GF-D8 (cell line): ENCODE results near the gene OTP.

ENCODE experiments used
- DNase-seq: peaks from one replicate; lab custom pipeline; 2025; lab: John Stamatoyannopoulos, UW

OTP gene

DNA sequence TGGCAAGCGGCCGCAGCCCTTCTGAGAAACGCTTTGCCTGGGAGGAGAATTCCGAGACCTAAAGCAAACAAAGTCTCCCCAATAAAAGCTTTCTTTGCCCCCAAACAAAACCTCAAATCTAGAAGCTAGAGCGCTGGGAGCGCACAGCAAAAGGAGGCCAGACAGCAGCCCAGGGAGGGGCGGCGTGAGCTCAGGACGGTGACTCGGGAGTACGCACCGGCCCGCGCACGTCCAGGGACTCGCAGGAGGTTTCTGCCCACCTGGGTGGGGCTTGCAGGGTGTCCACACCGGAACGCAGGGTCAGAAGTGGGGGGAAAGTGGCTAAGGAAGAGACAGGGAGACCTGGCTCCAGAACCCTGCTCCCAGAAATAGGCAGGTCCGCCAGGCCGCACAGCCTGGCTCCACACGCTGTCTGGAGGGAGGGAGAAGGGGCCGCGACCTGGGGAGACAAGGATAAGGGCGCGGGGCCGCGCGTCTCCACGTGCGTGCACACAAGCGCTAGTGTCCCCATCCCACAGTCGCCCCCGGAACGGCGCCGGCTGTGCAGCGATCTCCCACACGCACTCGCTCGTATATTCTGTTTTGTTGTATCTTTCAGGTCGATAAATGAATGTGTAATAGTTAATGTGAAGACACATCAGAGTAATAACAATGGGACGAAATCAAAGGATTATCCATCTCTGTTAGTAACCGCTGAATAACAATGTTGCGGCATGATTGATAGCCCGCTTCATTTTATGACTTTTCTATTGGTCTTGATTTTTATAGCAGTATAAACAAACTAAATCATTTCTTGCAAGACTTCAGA, 2.3 kb upstream of the OTP start:
- DNase-seq: no peak

DNA sequence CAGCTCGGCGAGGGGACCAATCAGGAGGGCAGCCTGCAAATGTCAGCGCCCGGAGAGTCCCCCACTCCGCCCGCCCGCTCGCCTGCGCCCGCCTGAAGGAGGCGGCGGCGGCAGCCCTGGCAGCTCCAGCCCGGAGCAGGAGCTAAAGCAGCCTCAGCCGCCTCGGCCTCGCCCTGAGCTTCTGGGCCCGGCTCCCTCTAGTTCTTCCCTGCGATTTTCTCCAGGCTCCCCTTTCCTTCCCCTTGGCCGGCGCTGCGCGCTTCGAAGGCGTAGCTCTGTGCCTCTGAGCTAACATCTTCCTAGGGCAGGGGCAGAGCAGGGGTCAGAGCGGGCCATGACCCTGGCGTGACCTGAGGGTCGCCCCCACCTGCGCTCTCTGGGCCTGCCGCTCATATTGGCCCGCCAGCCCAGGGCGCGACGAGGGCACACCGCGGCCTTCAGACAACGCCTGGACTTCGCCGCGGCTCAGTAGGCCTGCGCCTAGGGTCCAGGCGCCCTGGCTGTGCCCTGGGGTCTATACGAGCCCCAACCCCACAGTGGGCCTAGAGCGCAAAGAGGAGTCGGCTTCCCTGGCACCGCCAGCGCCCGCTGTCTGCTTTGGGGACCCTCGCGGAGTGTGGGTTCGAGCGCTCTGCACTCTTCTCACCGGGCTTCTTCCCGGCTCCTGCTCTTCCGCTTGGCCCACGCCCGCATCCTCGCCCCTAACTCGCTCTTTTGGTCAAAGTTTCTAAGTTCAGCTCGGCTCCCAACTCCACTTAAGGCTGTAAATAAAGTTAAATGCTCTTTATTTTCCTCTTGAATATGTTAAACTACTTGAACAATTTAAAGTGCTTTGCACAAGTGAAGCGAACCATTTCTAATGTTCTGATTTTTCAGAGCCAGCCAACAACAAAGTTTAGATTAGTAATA, 504 bp upstream of the OTP start:
- DNase-seq: no peak

DNA sequence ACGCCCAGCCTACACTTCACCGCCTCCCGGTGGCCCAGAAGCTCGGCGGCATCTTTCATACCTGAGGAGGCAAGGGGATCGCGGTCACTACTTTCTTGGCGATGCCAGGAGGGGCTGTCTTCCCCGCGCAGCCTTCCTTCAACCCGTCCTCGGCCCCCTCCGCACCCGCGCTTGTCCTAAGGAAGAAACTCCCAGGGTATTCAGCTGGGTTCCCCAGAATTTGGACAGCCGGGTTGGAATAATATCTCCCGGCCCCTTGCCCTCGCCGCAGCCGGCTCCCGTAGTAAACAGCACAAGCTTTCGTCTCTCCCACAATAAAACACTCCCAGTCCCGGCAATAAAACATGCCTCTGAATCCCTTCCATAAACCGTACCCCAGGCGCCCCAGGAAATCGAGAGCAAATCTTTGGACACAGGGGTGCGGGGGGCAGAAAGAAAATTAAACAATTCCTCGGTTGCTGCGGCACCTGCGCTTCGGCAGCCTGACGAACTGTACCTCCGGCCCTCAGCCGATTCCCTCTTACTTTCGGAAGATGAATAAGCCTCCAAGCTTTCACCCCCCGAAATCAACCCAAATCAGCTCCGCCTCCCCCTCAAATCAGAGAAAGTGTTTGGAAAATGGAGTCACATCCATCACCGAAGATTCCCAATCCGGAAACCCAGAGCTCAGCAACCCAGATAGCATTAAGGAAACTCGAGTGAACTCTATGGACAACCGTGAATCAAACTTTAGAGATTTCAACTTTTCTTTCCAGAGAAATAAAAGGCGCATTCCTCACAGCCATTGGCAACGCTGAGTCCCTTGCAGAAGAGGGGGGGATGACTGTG, 1.1 kb downstream of the OTP start:
- no peak for DNase-seq

DNA sequence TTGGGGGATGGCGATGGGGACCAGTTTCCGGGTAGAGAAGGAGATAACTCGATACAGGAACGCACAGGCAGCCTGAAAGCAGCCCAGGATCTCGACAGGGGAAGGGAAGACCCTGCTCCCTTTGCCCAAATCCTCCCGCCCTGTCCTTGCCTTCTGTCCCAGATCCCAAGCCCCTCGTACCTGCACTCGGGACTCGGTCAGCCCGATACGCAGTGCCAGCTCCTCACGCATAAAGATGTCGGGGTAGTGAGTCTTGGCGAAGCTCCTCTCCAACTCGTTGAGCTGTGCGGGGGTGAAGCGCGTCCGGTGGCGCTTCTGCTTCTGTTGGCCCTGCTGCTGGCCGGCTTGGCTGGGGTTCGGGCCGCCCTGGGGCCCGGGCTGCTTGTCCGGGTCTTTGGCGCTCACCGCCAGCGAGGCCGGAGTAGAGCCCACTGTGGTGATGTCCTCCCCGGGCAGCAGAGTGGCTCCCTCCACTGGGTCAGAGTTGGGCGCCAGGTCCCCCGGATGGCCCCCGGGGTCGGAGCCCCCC, 1.8 kb downstream of the OTP start:
- DNase-seq: no peak

DNA sequence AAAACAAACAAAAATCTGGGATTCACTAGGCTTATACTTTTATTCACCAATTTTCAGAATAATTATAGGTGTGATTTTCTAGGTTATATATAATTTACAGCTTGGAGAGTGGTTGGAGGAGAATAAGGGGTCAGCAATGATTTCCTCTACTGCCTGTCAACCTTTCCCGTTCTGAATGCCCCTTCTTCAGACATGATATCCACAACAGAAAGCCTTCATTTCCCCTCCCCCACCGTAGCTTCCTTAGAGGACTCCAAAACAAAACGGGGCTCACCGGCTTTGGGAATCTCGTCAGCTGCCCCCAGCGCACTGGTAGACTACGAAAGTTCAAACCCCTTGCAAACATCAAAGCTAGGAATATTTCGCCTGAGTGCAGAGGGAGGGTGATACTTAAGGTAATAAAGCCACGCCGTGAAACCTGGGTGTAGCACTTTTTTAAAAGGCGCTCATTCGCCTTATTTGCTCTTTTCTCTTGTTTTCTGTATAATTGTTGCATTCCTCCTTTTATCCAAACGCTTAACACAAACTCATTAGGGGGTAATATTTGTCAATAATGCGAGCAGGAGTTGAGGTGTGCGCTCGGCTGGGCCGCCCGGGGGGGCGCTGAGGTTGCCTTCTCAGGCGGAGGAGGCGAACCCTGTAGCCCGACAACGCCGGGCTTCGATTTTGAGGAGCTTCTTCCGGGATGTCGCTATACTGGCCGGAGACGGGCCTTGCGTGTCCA, 2.4 kb downstream of the OTP start:
- no peak for DNase-seq

DNA sequence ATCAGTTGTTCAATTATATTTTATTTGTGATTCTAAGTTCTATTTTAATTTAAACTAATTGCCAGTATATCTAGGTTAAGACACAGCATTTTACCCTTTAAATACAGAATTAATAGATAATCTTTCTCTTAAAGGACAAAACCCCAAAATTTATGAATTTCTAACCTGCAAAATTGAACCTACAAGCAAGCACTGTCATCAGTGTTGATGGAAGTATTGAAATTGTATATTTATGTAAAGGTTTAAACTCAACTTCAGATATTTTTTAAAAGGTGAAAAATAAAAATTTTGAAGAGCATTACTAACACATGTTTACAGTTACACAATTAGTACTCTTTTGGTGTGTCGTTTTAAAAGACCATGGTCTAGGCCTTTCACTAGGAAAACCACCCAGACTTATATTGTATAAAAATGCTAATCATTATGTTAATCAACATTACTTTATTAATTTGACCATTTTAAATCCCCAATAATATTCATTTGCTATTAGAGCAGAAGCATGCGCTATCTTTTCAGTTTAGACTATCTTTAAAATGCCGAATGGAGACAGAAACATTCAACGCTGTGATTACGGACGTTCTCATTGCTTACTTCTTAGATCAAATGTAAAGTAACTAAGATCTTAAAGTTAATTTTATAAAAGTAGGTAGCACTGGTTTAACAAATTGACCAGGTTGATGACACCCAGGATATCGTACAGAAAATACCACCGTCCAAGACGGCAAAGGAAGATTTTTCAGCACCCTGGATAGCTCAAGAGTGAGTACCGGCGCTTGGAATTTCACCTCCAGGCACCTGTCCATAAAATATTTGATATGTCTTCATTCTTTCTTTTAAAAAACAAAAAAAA, 3.2 kb downstream of the OTP start:
- no peak for DNase-seq

DNA sequence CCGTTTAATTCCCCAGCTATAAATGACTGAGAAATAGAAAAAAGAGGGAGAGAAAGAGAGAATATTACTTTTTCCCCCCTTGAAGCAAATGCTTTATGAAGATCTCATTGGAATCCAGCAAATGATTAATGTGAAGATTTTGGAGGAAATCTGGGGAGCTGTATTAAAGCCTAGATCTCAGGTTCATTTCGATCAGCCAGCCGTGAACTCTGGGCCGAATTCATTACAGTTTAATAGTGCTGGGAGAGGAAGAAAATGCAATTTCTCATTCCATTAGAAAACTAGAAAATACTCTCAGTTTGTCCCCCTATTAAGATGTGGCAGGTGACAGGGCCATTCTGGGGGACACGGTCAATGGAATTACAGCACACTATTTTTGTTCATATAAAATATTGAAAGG, 4.8 kb downstream of the OTP start:
- no peak for DNase-seq

DNA sequence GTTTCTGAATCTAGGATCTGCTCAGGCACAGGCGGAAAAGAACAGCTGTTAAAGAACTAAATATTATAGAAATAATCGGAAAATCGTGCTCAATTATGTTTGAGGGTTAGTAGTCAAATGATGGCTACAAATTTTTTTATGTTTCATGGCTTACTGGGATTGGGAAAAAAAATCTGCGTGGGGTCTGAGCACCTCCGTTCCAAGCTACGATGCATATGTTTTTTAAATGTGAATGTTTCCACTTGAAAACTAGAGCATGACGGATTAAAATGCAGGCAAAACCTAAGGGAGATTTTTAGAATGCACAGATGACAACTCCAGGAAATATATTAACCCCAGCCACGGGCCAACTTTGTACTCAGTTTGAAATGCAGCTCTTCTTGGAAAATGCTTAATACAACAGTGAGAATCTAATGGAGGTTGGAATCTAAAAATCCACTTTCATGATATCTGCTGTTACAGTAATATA, 5.3 kb downstream of the OTP start:
- no peak for DNase-seq

DNA sequence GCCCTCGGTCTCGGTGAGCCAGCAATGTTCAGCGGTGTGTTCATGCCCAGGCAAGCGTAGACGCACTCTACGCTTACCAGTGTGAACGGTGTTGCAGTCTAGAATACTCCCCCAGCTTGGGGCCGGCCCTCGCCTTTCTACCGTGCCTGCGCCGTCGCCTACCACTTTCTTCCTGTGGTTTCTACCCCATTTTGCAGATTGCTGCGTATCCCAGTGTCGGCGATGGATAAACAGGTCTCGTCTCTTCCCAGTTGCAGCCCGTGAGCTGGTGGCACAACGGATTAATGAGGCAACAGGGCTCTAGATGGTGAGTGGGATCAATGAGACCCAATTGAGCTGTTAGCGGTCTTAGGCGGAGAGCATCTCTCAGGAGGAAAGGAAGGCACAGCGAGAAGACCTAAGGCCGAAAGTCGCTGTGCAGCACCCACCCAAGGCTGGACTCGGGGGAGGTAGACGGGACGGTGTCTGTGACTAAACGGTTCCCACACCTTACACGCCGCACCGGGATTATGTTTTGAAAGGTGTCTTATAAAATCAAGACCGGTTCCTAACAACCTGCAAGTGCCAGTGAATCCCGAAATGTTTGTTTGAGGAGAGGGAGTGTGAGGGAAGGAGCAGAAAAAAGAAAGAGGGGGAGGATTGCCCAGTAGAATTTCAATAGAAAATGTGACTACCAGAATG, 5.8 kb downstream of the OTP start:
- DNase-seq: no peak

DNA sequence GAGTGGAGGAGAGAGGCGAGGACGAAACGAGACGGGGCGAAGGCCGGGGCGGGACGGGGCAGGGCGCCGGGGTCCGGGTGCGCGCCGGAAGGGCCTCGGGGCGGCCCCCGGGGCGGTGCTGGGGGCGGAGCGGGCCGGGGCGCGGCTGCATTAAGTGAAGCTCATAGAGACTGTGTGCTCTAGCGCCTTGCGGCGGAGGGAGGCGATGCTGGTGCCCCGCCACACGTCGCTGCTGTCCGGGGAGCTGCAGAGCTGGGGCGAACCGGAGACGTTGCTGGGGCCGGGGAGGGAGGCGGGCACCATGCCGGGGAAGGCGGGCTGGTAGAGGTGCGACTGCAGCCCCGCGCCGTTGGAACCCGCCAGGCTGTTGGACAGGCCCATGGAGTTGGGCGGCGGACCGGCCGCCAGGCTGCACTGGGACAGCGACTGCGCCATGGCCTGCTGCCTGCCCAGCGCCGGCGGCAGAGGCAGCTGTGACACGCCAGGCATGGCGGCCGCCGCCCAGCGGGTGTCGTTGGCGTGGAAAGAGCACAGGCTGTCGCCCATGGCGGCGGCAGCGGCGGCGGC, 8.3 kb downstream of the OTP start:
- no peak for DNase-seq

DNA sequence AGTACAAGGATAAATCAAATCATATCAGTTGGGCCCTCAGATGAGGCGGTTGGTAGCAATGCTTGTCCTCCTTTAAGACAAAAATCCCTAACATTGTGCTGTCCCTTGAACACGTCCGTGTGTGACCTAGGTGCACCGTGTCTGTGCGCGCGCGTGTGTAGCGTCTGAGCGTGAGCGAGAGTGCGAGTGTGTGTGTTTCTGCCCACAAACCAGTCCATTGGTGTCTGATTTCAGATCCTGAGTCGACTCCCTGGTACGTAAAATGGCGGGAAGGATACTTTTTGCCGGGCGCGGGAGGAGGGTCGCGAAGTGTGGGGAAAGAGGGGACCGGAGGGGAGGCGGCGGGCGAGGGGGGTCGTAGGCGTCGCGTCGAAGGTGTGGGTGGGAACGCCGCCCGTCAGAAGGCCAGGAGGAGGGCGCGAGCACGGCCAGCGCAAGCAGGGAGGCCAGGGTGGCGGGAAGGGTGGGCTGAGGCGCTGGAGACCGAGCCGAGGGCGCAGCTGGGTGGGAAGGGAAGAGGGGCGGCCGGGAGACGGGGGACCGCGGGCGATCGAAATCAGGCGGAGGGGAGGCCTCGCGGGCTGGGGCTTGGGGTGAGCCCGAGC, 8.9 kb downstream of the OTP start:
- no peak for DNase-seq

DNA sequence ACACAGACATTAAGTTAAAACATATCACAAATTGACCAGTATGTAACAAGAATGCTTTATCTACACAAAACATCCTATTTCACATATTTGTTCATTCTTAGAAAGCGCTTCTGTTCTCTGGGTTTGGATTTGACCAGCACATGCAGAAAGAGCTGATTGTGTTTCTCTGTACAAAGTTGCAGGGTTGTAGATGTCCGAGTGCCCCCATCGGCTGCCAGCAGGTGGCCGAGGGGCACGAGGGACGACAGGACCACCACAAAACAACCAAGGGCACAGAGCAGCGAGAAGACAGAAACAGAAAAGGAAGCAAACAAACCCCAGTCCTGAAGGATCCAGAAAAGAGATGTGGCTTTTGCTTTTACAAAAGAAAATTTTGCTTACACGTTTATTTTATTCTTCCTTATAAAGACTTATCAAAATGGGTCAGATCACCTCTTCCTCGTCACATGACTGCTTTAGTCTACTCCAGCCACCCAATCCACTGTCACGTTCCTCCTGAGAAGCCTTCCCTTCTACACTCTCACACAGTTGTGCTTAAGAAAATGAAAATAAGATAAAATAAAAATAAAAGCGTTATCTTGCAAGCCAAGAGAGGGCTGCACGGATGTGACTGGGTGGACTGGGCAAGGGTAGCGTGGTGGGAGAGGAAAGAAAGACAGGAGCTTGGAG, 9.5 kb downstream of the OTP start:
- no peak for DNase-seq

DNA sequence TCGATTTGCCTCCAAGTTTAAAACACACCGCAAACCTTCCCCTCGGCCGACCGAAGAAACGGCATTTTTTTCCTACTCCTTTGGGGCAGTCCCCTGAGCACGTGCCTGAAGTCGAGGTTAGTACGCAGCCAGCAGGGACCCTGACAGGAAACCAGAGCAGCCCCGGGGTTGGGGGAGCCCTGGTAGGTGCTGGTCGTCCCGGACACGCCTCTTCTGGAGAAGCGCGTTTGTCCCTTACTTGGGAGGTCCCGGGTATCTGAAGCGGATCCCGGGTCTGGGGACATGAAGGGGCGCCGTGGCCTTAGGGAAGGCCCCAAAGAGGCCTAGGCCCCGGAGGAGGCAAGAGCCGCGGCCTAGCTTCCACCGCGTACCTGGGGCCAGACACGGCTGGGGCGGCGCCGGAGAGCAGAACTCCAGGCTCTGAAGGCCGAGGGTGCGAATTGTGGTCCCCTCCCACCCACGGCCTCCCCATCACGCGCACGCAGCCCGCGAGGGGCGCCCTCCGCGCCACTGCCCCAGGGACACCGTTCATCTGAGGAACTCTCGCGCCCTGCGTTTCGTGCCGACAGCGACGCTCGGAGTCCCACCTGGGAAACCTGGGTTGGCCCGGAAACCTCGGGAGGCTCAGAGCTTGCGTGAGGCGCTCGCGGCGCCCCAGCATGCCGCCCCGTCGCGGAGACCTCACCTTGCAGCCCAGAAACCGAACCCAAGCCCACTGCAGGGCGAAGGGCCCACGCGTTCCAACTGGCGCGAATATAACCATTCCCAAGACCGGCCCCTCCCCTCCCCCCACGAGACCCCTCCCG, 10.4 kb downstream of the OTP start:
- no peak for DNase-seq

DNA sequence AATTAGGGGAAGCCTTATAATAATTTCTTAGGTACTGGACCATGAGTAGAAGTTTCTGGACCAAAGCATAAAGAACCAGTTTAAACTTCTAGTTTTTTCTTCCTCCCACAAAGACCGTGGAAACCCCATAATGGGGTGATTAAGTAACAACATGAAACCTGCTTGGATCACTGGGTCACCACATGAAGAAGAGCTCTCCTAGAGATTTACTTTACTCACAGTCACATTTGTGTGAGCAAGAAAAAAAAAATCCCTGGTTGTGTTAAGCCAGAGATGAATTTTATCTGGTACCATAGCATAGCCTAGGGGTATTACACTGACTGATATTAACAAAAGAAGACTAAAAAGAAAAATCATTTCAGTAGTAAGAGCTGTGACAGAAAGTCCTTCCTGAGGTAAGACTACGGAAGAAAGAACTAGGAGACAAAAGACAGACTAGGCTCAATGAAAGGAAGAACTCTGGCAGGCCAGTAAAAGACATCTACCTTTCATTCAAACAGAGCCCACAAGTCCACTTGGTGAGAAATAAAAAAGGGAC, 15.2 kb downstream of the OTP start:
- DNase-seq: no peak

DNA sequence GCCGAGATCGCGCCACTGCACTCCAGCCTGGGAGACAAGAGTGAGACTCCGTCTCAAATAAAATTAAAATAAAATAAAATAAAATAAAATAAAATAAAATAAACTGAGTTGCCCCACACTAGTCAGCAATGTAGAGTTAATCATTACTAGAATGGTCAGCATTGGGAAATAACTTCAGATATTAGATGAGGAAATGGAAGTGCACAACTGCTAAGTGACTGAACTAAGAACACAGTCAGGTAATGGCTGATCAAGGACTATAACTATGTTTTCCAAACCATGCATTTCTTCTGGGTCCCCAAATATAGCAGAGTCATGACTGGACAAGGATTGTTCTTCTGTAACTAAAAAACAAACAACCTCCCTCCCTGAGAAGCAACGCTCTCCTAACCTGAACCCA, 17.1 kb downstream of the OTP start:
- DNase-seq: no peak

DNA sequence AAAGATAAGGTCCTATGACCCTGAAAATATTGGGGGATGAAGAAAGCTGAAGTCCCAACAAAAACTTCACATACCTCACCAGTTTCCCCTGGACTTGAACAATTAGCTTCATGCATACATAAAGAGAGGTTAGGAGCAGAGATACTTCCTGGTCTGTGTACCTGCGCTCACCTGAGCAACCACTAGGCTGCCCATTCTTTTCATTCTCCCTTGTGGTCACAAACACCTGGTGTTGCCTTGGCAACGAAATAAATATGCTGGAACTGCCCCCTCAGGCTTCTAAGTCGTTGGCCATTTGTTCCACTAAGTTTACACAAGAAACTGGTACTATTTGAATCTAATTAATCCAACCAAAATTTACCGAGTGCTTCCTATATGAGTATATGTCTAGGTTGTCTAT, 18.1 kb downstream of the OTP start:
- DNase-seq: no peak

DNA sequence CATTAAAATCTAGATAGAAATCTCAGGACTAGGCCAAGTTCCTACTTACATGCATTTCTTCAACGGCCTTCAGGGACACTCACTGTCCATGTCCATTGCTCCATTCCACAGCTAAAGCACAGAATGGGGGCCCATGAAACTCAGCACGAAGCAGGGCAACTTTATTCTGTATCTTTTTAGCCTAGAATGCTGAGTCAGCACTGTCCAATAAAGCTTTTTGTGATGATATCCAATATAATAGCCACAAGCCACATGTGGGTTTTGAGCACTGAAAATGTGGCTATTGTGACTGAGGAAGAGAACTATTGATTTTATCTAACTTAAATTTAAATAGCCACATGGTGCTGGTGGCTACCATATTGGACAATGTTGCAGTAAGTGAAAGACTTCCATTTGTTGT, 21.6 kb downstream of the OTP start:
- DNase-seq: no peak
